GM12874 (cell line): ENCODE results near the gene TNIP2.

ENCODE experiments used
- TF ChIP-seq, protein P1 (sequence below): IDR thresholded peaks from 2 replicates; pipeline ENCODE4 v1.5.1; 2011; ENCODE audit warnings: low read depth, mild to moderate bottlenecking, control low read depth, low read length, moderate library complexity; ENCODE audit not compliant: insufficient read depth

The TNIP2 gene

DNA sequence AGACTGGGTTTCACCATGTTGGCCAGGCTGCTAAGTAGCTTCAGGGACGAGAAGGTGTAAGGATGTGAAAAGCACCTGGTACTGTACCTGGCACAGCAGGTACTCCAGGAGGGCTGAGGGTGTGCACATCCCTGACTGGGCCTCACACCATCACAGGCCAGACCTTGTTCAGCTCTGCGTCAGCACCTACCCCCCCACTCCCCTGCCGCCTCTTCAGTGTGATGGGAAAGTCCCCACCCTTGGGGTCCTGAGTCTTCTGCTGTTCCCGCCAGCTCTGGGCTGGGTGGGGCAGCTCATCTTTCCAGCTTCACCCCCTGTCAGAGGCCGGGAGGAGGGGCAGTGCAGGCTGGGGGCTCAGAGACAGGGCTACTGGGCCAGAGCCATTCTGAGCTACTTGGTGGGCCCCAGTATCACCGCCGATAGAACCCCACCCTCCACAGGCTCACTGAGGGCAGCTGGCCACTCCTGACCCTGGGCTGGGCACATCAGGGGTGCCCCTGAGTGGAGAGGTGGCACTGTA, 30.1 kb upstream of the TNIP2 start:
- TF ChIP-seq, protein P1, sequence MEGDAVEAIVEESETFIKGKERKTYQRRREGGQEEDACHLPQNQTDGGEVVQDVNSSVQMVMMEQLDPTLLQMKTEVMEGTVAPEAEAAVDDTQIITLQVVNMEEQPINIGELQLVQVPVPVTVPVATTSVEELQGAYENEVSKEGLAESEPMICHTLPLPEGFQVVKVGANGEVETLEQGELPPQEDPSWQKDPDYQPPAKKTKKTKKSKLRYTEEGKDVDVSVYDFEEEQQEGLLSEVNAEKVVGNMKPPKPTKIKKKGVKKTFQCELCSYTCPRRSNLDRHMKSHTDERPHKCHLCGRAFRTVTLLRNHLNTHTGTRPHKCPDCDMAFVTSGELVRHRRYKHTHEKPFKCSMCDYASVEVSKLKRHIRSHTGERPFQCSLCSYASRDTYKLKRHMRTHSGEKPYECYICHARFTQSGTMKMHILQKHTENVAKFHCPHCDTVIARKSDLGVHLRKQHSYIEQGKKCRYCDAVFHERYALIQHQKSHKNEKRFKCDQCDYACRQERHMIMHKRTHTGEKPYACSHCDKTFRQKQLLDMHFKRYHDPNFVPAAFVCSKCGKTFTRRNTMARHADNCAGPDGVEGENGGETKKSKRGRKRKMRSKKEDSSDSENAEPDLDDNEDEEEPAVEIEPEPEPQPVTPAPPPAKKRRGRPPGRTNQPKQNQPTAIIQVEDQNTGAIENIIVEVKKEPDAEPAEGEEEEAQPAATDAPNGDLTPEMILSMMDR: no peak

DNA sequence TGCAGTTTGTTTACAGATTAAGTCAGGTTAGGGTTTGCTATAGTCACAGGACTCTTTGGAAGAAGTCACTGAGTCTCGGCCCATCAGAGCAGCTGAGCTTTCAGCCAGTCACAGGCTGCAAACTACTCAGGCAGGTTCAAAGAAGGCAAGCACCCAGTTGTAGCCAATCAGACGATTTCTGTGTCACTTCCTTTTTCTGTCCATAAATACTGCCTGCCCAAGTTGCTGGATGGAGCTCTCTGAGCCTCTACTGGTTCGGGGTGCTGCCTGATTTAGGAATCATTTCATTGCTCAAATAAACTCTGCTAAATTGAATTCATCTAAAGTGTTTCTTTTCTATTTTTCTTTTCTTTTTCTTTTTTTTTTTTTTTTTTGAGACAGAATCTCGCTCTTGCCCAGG, 29.5 kb upstream of the TNIP2 start:
- TF ChIP-seq, protein P1: no peak

DNA sequence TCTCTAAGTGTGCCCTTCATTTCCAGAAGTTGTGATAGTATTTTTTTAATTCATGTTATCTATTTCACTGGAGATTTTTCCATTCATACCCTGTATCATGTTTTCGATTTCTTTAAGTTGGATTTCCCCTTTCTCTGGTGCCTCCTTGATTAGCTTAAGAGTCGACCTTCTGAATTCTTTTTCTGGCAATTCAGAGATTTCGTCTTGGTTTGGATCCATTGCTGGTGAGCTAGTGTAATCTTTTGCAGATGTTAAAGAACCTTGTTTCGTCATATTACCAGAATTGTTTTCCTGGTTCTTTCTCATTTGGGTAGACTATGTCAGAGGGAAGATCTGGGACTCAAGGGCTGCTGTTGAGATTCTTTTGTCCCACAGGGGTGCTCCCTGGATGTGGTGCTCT, 27.7 kb upstream of the TNIP2 start:
- TF ChIP-seq, protein P1: no peak

DNA sequence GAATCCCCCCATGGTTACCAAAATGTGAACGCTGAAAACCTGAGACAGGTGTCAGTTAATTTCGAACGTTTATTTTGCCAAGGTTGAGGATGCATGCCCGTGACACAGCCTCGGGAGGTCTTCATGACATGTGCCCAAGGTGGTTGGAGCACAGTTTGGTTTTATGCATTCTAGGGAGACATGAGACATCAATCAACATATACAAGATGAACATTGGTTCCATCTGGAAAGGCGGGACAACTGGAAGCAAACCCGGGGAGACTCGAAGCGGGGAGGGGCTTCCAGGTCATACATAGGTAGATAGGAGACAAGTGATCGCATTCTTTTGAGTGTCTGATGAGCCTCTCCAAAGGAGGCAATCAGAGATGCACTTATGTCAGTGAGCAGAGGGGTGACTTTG, 25.8 kb upstream of the TNIP2 start:
- TF ChIP-seq, protein P1: no peak

GRCh38 chr4:2771264-2771663, 15.1 kb upstream of the TNIP2 start:
- TF ChIP-seq, protein P1: no peak

- TF ChIP-seq, protein P1: no peak
Measured at GRCh38 chr4:2768921-2769336, 12.8 kb upstream of the TNIP2 start.

GRCh38 chr4:2768124-2768523, 12.0 kb upstream of the TNIP2 start:
- TF ChIP-seq, protein P1: no peak
